ENCODE measurements around the gene CYP3A4. TPM values are rescaled to one million over a fixed set of nuclear protein-coding genes. Genes with fewer than 3 reads are reported as not detected.
A peak's percentile ranks its signal among the peaks of the same experiment; 100 is the strongest.
"Not testable (repeated sequence)": the region's sequence is repeated elsewhere in the genome, so short reads cannot be mapped to it uniquely, and the experiment has no call there.

Gene CYP3A4
- total and polyA plus RNA-seq, 5 donors from 2014 or later: not detected

DNA sequence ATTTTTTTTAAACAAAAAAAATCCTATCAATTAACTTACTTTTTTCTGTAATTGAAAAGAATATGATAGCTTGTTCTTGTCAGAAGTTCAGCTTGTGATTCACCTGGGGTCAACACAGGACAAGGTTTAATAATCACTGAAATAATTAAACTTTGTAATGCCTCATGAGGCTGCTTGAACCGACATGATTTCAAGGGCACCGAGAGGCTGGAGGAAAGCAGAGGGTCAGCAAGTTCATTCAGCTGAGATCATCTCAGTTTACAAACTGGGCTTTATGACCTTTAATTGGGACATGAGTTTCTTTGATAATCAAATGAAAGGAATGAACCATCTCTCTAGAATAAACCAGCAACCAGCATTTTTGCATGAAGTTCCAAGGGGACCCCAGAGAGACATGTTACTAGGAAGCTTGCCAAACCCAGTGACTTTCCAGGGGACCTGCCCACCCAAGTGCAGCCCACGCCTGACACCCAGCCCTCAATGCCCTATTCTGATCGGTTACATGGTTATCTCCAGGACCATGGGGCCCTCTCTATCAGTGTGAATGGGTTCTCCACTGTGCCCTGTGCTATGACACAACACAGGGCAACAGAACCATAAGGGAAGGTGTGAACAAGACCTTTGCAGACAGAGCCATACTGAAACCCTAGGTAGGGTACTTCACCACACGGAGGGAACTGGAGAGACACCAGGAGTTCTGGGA lies 7.8 kb upstream of the CYP3A4 start:
- H3K27me3 ChIP-seq (ENCODE audit: control insufficient read depth, insufficient read depth, low read length): no peaks in the 10 kb centered on the region
- no peak overlapping the region for H3K4me3 Mint-ChIP-seq
- H3K27ac ChIP-seq (ENCODE audit: insufficient read depth, low read length, poor library complexity, severe bottlenecking): no peak overlapping the region
- no peaks in the 10 kb centered on the region for H3K4me1 ChIP-seq (ENCODE audit: control insufficient read depth, insufficient read depth, low read length, poor library complexity, severe bottlenecking)
- no peaks in the 10 kb centered on the region for H3K36me3 Mint-ChIP-seq
- H3K4me3 ChIP-seq (ENCODE audit: low read depth, low read length): no peak overlapping the region
- no peaks in the 10 kb centered on the region for H3K36me3 ChIP-seq (ENCODE audit: control insufficient read depth, insufficient read depth, low read length)
- H3K9me3 ChIP-seq (ENCODE audit: control insufficient read depth in 2 of 2, low read length in 2 of 2): no peaks in the 10 kb centered on the region
- H3K27me3 Mint-ChIP-seq: peaks cover 4% of the 10 kb centered on the region
- no peaks in the 10 kb centered on the region for H3K9me3 Mint-ChIP-seq
- peaks cover 0 to 1% (median 0%) of the 10 kb centered on the region in 4 donors for H3K4me1 Mint-ChIP-seq
- no peak overlapping the region for H3K27ac Mint-ChIP-seq
- DNase-seq (no peak), ATAC-seq (ENCODE audit: low read depth in 2 of 2) (no peak)

DNA sequence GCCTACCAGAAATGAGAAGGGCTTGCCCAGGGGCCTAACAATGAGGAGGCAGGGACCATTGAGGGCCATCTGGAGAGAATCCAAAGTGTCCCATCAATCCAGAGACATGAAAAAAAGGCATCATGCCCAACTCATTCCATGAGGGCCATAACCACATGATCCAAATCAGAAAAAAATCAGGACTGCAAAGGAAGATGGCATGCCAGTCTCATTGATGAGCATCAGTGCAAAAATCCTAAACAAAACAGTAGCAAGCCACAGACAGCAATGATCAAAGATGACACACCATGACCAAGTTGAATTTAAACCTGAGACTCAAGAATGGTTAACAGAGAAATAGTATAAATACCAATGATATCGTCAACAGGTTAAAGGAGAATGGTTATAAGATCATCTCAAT lies 7.0 kb upstream of the CYP3A4 start:
- H3K27ac ChIP-seq (ENCODE audit: insufficient read depth, low read length, poor library complexity, severe bottlenecking): no peak overlapping the region
- no peaks in the 10 kb centered on the region for H3K9me3 Mint-ChIP-seq
- no peaks in the 10 kb centered on the region for H3K4me1 ChIP-seq (ENCODE audit: control insufficient read depth, insufficient read depth, low read length, poor library complexity, severe bottlenecking)
- no peaks in the 10 kb centered on the region for H3K36me3 ChIP-seq (ENCODE audit: control insufficient read depth, insufficient read depth, low read length)
- peaks cover 0 to 1% (median 0%) of the 10 kb centered on the region in 4 donors for H3K4me1 Mint-ChIP-seq
- no peaks in the 10 kb centered on the region for H3K9me3 ChIP-seq (ENCODE audit: control insufficient read depth in 2 of 2, low read length in 2 of 2)
- no peak overlapping the region for H3K4me3 ChIP-seq (ENCODE audit: low read depth, low read length)
- H3K36me3 Mint-ChIP-seq: no peaks in the 10 kb centered on the region
- H3K27me3 ChIP-seq (ENCODE audit: control insufficient read depth, insufficient read depth, low read length): no peaks in the 10 kb centered on the region
- H3K4me3 Mint-ChIP-seq: no peak overlapping the region
- peaks cover 2% of the 10 kb centered on the region for H3K27me3 Mint-ChIP-seq
- no peak overlapping the region for H3K27ac Mint-ChIP-seq
- DNase-seq (no peak), ATAC-seq (ENCODE audit: low read depth in 2 of 2) (no peak)

DNA sequence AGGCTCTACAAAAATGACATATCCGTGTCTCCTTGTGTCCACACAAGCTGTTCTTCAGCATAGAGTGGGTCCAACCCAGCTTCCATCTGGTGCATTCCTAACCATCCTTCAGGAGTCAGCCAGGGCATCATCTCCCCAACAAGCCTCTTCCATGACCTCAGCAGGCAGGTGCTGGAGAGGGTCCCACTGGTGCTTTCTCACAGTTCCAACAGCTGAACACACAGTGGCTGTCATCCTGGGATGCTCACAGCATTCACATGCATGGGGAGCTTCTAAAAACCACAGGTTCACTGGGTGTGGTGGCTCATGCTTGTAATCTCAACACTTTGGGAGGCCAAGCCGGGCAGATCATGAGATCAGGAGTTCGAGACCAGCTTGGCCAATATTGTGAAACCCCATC lies 6.4 kb upstream of the CYP3A4 start:
- no peaks in the 10 kb centered on the region for H3K36me3 Mint-ChIP-seq

DNA sequence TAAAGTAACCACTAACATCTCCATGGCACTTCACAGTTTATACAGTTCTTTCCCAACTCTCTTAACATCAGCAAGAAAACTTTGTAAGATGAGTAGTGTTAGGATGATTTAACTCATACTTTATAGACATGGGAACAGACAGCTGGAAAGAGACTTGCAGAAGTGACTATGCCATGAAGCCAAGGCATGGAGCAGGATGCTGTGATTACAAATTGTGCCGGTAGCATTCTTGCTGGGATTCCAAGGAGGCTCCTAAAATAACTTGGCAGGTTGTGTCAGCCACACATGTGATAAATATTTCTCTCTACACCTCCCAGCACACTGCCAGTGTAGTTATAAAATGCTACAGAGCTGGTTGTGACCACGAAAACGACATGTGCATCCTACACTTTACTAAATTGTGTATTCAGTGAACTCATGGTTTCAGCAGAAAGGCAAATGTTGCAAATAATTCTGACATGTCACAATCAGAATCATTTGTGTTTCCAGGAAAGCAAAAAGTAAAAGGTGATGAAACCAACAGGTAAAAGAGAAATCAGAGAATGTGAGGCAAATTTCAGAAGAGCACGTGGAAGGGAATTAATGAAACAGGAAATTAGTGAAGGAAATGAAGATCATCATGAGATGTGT lies 5.6 kb upstream of the CYP3A4 start:
- H3K4me3 Mint-ChIP-seq: no peak overlapping the region
- DNase-seq: no peak
- H3K9me3 Mint-ChIP-seq: no peaks in the 10 kb centered on the region
- no peaks in the 10 kb centered on the region for H3K36me3 ChIP-seq (ENCODE audit: control insufficient read depth, insufficient read depth, low read length)
- ATAC-seq (ENCODE audit: low read depth in 2 of 2): no peak
- H3K4me3 ChIP-seq (ENCODE audit: low read depth, low read length): no peak overlapping the region
- H3K27me3 ChIP-seq (ENCODE audit: control insufficient read depth, insufficient read depth, low read length): no peaks in the 10 kb centered on the region
- no peaks in the 10 kb centered on the region for H3K4me1 ChIP-seq (ENCODE audit: control insufficient read depth, insufficient read depth, low read length, poor library complexity, severe bottlenecking)
- no peaks in the 10 kb centered on the region for H3K9me3 ChIP-seq (ENCODE audit: control insufficient read depth in 2 of 2, low read length in 2 of 2)
- peaks cover 0 to 1% (median 0%) of the 10 kb centered on the region in 4 donors for H3K4me1 Mint-ChIP-seq
- H3K36me3 Mint-ChIP-seq: no peaks in the 10 kb centered on the region
- H3K27ac Mint-ChIP-seq: no peak overlapping the region
- H3K27ac ChIP-seq (ENCODE audit: insufficient read depth, low read length, poor library complexity, severe bottlenecking): no peak overlapping the region
- no peaks in the 10 kb centered on the region for H3K27me3 Mint-ChIP-seq

More for the DNA sequence above, 6.4 kb upstream of the CYP3A4 start:
- H3K36me3 ChIP-seq (ENCODE audit: control insufficient read depth, insufficient read depth, low read length): no peaks in the 10 kb centered on the region
- H3K4me3 Mint-ChIP-seq: no peak overlapping the region
- ATAC-seq (ENCODE audit: low read depth in 2 of 2): no peak
- no peak overlapping the region for H3K4me3 ChIP-seq (ENCODE audit: low read depth, low read length)
- H3K27me3 Mint-ChIP-seq: no peaks in the 10 kb centered on the region
- H3K27ac Mint-ChIP-seq: no peak overlapping the region
- H3K4me1 Mint-ChIP-seq: peaks cover 0 to 1% (median 0%) of the 10 kb centered on the region in 4 donors
- H3K27ac ChIP-seq (ENCODE audit: insufficient read depth, low read length, poor library complexity, severe bottlenecking): no peak overlapping the region
- H3K4me1 ChIP-seq (ENCODE audit: control insufficient read depth, insufficient read depth, low read length, poor library complexity, severe bottlenecking): no peaks in the 10 kb centered on the region
- H3K9me3 ChIP-seq (ENCODE audit: control insufficient read depth in 2 of 2, low read length in 2 of 2): no peaks in the 10 kb centered on the region
- no peaks in the 10 kb centered on the region for H3K9me3 Mint-ChIP-seq
- no peaks in the 10 kb centered on the region for H3K27me3 ChIP-seq (ENCODE audit: control insufficient read depth, insufficient read depth, low read length)
- no peak for DNase-seq

DNA sequence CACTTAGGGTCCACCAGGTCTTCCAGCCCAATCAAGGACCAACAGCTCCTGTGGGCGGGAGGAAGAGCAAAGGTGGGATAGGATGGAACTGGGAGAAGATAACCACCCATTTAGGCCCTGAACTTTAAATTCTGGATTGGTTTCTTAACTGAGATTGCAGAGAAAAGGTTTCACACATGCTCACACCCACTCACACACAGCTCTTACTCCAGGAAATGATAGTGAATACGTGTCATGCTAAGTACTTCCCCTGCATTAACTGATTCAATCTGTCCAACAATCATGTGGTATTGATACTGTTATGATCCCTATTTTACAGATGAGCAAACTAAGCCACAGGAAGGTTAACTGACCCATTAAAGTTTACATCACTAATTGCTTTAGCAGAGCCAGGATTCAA lies 4.6 kb upstream of the CYP3A4 start:
- Histone ChIP-seq H3K4me1 (ENCODE audit: control insufficient read depth, insufficient read depth, low read length, poor library complexity, severe bottlenecking) (no peaks in the 10 kb centered on the region), H3K27ac (ENCODE audit: insufficient read depth, low read length, poor library complexity, severe bottlenecking) (no peak overlapping the region), H3K4me3 (ENCODE audit: low read depth, low read length) (no peak overlapping the region), H3K27me3 (ENCODE audit: control insufficient read depth, insufficient read depth, low read length) (no peaks in the 10 kb centered on the region), H3K9me3 (ENCODE audit: control insufficient read depth in 2 of 2, low read length in 2 of 2) (no peaks in the 10 kb centered on the region), H3K36me3 (ENCODE audit: control insufficient read depth, insufficient read depth, low read length) (no peaks in the 10 kb centered on the region)
- H3K9me3 Mint-ChIP-seq: no peaks in the 10 kb centered on the region
- H3K27ac Mint-ChIP-seq: peak overlapping the region in 1 of 3 donors; percentile 55
- no peaks in the 10 kb centered on the region for H3K27me3 Mint-ChIP-seq
- H3K4me1 Mint-ChIP-seq: peaks cover 0 to 1% (median 0%) of the 10 kb centered on the region in 4 donors
- peak in 1 of 3 donors; percentile 34 for DNase-seq
- no peak overlapping the region for H3K4me3 Mint-ChIP-seq
- ATAC-seq (ENCODE audit: low read depth in 2 of 2): no peak
- H3K36me3 Mint-ChIP-seq: no peaks in the 10 kb centered on the region

DNA sequence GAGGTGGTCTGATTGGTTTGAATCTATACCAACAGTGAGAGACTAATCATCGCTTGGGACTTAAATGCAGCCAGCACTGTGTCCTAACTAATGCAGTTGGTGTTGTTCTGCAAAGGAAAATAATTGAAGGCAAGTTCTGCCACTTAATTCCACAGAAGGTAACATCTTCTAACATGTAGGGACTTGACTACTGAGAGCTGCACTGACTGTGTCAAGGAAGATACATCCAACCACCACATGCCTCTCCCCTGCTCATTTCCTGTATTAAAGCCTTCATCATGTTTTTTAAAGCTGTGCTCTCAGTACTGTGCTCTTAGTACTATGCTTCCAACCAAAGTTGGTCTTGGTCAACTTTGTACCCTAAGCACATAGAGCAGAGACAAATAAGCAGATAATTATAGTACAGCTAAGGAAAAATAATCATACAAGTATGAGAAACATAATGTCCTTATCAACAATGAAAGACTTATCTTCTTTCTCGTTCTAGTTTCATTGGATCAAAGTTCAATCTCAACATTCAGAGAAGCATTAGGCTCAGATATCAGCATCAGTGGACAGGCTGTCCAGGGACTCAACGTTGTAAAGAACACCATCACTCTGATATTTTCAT lies 2.8 kb upstream of the CYP3A4 start:
- peaks cover 5% of the 10 kb centered on the region for H3K27me3 Mint-ChIP-seq
- H3K27ac Mint-ChIP-seq: no peak overlapping the region
- no peaks in the 10 kb centered on the region for H3K9me3 Mint-ChIP-seq
- H3K36me3 Mint-ChIP-seq: no peaks in the 10 kb centered on the region
- Histone ChIP-seq H3K9me3 (ENCODE audit: control insufficient read depth in 2 of 2, low read length in 2 of 2) (no peaks in the 10 kb centered on the region), H3K4me1 (ENCODE audit: control insufficient read depth, insufficient read depth, low read length, poor library complexity, severe bottlenecking) (no peaks in the 10 kb centered on the region), H3K4me3 (ENCODE audit: low read depth, low read length) (no peak overlapping the region), H3K27me3 (ENCODE audit: control insufficient read depth, insufficient read depth, low read length) (no peaks in the 10 kb centered on the region), H3K27ac (ENCODE audit: insufficient read depth, low read length, poor library complexity, severe bottlenecking) (no peak overlapping the region), H3K36me3 (ENCODE audit: control insufficient read depth, insufficient read depth, low read length) (no peaks in the 10 kb centered on the region)
- peak in 1 of 3 donors; percentile 13 for DNase-seq
- ATAC-seq (ENCODE audit: low read depth in 2 of 2): no peak
- H3K4me1 Mint-ChIP-seq: peaks cover 0 to 1% (median 0%) of the 10 kb centered on the region in 4 donors
- H3K4me3 Mint-ChIP-seq: no peak overlapping the region

DNA sequence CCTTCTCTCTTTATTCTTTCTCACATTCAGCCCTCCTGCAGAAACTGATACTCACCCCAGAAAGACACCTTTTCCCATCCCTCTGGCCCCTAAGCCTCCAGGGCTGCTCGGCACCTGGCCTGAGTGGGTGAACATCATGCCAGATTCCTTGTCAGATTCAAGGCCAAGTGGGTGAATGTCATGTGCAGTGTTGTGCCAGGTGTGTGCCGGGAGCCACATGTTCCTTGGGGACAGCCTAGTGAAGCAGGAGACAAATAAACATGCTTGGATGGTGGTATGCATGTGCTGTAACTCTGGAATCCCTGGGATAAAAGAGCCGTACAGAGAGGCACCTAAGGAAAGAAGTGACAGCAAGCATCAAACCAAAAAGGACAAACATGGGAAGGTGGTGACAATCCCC lies 1.7 kb upstream of the CYP3A4 start:
- not testable (repeated sequence) for H3K9me3 ChIP-seq (ENCODE audit: control insufficient read depth in 2 of 2, low read length in 2 of 2); H3K27me3 ChIP-seq (ENCODE audit: control insufficient read depth, insufficient read depth, low read length); DNase-seq; H3K27ac Mint-ChIP-seq; H3K27me3 Mint-ChIP-seq; H3K4me1 ChIP-seq (ENCODE audit: control insufficient read depth, insufficient read depth, low read length, poor library complexity, severe bottlenecking); ATAC-seq (ENCODE audit: low read depth in 2 of 2); H3K27ac ChIP-seq (ENCODE audit: insufficient read depth, low read length, poor library complexity, severe bottlenecking); H3K9me3 Mint-ChIP-seq; H3K4me3 ChIP-seq (ENCODE audit: low read depth, low read length); H3K36me3 ChIP-seq (ENCODE audit: control insufficient read depth, insufficient read depth, low read length); H3K36me3 Mint-ChIP-seq; H3K4me3 Mint-ChIP-seq; H3K4me1 Mint-ChIP-seq

All from CD4-positive, CD25-positive, alpha-beta regulatory T cell (primary cell).